CD4-positive, alpha-beta T cell treated with Interferon alpha-2 for 1 hour (primary cell): Measurements from ENCODE around the gene CPA1.

Experiments
- DNase-seq, 2 donors: peaks; one replicate each; pipeline ENCODE4 v3.0.0-alpha.2; 2020 to 2022

The CPA1 gene

GRCh38 chr7:130379921-130380860 is at the start of gene CPA1:
Gene CPA1 (plus strand): TSS chr7:130380494. CDS start chr7:130380521, 27 bp downstream.
- no peak for DNase-seq

GRCh38 chr7:130332259-130333053 is 47.8 kb upstream of the CPA1 start:
- DNase-seq = no peak

- DNase-seq = no peak
Measured at GRCh38 chr7:130333832-130334231, 46.5 kb upstream of the CPA1 start.

DNA sequence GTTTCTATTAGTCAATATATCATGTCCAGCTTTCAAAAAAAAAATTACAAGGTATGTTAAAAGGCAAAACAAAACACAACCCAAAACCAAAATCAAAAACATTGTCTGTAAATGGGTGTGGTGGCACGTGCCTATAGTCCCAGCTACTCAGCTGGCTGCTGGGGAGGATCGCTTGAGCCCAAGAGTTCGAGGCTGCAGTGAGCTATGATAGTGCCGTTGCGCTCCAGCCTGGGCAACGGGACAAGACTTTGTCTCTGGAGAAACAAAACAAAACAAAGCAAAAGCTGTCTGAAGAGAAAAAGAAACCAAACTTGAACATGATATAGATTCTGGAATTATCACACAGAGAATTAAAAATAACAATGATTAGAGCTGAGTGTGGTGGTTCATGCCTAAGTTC is 46.0 kb upstream of the CPA1 start:
- DNase-seq = no peak

DNA sequence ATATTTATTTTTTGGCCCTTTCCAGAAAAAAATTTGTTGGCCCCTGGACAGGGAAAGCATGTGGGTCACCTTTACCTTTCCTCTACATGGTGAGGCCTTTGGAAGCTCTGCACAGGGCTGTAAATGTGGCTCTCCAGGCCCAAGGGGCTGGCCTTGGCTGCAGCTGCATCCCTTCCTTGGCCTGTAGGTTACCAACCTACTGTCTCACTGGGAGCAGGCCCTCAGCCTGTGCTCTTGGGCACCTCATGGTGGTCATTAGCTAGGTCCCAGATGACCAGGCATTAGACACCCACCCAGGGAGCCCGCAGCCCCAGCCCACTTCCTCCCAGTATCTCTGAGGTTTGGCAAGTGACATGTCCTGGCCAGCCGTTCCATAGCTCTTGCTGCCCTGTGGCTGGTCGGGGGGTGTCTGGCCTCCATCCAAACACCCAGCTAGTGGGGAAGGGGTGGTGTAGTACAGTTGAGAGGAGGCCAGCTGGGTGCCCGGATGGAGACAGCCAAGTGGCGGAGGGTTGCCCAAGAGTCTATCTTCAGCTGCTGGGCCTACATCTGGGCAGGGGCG is 42.8 kb upstream of the CPA1 start:
- no peak for DNase-seq

- no peak for DNase-seq
Measured at GRCh38 chr7:130338233-130338632, 42.1 kb upstream of the CPA1 start.

DNA sequence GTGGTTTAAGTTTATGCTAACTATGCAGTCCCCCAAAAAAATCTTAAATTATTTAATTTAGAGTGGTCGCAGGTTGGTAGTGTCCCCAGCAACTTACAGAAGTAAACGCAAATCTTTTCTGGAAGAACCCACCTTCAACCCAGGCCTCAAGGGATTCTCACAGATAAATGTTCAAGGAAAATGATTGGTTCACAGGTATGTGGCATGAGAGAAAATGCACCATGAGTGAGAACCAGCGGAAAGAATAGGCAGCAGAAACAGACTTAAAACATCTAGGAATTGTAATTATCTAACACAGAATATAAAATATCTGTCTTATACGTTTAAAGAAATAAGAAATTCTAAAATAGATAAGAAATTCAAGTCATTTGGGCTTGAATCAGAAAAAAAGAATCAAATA is 38.4 kb upstream of the CPA1 start:
- DNase-seq = no peak

DNA sequence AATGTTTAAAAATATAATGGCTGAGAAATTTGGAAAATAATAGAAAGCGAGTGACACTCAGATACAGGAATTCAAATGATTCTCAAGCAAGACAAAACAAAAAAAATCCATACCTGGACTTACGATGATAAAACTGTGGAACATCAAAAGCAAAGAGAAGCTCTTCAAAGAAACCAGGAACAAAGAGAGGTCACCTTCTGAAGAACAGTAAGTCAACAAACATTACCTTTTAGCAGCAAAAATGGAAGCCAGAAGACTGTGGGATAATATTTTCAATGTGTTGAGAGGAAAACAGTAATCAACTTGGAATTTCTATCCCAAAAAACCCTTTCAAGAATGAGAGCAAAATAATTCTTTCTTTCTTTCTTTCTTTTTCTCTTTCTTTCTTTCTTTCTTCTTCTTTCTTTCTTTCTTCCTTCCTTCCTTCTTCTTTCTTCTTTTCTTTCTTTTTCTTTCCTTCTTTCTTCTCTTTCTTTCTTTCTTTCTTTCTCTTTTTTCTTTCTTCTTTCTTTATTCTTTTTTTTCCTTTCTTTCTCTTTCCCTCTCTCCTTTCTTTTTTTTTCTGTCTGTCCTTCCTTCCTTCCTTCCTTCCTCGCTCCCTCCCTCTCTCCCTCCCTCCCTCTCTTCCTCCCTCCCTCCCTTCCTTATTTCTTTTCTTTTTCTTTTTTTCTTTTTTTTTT is 37.5 kb upstream of the CPA1 start:
- DNase-seq = no peak

DNA sequence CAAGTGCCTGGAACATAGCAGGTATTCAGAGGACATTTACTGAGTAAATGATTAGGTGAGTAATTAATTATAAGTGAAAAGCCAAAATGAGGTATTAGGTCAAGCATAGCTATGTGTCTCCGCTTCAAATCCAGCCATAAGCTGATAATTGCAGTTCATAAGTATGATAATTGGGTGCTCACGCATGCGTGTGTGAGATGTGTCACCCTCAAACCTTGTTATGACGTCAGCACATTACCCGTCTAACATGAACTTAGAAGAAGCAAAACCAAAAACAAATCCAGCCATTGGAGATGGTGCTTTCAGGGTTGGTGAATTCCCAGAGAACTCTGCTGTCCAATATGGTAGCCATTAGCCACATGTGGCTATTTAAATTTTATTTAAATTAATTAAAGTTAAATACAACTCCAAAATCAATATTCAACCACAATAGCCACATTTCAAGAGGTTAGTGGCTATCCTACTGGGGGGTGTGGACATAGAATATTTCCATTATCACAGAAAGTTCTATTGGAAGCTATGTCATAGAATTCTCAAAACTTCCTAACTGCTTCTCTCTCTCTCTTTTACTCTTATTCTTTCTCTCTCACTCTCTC is 35.9 kb upstream of the CPA1 start, which contains the start of gene CPA5:
CPA5 (plus strand) TSS at position 546 of the 596 bp plus-strand sequence. CDS start 1,670 bp downstream, outside the sequence.
- no peak for DNase-seq

- no peak for DNase-seq
Measured at GRCh38 chr7:130345136-130345535, 35.2 kb upstream of the CPA1 start.

GRCh38 chr7:130345725-130346124 is 34.6 kb upstream of the CPA1 start:
- DNase-seq = no peak

GRCh38 chr7:130346177-130346905 is 34.0 kb upstream of the CPA1 start:
- no peak for DNase-seq

GRCh38 chr7:130346941-130347340 is 33.4 kb upstream of the CPA1 start:
- no peak for DNase-seq

- no peak for DNase-seq
Measured at GRCh38 chr7:130349911-130350782, 30.1 kb upstream of the CPA1 start.

- DNase-seq = no peak
Measured at GRCh38 chr7:130350945-130351790, 29.1 kb upstream of the CPA1 start.

DNA sequence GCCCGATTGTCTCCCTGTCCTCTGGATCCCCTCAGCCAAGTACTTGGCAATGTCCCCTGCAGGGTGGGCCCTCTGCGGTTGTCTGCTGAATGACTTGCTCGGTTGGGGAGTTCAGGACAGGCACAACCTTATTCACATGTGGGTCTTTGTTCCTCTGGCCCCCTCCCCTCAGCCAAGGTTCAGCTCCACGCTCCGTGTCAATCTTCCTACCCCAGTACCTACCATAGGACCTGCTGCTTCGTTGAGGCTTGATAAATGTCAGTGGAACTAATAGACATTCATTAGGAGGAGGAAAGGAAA is 28.6 kb upstream of the CPA1 start:
- DNase-seq = no peak

GRCh38 chr7:130352194-130353074 is 27.9 kb upstream of the CPA1 start:
- DNase-seq = no peak

DNA sequence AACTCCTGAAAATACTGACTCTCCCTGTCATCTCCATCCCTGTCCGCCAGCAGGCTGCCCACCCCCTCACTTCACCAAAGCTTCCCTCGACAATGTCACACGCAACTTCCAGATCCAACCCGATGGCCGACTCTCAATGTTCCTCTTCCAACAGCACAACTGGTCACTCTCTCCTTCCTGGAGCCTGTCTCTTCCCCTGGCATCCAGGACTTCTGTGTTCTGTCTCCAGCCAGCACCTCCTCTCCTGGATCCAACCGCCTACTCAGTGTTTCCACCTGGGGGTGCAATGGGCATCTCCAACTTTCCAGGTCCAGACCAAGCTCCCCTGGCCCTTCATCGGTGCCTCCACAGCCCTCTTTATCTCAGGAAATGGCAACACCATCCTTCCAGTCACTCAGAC is 27.1 kb upstream of the CPA1 start:
- DNase-seq = no peak
